Dermis microvascular lymphatic vessel endothelial cell (primary cell): ENCODE measurements around the gene SMIM35. TPM values are rescaled to one million over a fixed set of nuclear protein-coding genes. Genes with fewer than 3 reads are reported as not detected.
"Not testable (repeated sequence)": the region's sequence is repeated elsewhere in the genome, so short reads cannot be mapped to it uniquely, and the experiment has no call there.

Source experiments
- DNase-seq, 2 donors: peaks; one replicate each; pipeline versions ENCODE4 v3.0.0 to v3.0.0-alpha.2; 2010; ENCODE audit warnings: low read depth in 2 of 2
- total RNA-seq: library from RNA; depleted of rRNA; stranded (reverse); fragments of >200 nt; gene quantifications from 2 replicates; pipeline ENCODE4 v1.2.1, GENCODE V29; 2014

SMIM35 gene
- total RNA-seq, 1 donor from 2014 or later: not detected

DNA sequence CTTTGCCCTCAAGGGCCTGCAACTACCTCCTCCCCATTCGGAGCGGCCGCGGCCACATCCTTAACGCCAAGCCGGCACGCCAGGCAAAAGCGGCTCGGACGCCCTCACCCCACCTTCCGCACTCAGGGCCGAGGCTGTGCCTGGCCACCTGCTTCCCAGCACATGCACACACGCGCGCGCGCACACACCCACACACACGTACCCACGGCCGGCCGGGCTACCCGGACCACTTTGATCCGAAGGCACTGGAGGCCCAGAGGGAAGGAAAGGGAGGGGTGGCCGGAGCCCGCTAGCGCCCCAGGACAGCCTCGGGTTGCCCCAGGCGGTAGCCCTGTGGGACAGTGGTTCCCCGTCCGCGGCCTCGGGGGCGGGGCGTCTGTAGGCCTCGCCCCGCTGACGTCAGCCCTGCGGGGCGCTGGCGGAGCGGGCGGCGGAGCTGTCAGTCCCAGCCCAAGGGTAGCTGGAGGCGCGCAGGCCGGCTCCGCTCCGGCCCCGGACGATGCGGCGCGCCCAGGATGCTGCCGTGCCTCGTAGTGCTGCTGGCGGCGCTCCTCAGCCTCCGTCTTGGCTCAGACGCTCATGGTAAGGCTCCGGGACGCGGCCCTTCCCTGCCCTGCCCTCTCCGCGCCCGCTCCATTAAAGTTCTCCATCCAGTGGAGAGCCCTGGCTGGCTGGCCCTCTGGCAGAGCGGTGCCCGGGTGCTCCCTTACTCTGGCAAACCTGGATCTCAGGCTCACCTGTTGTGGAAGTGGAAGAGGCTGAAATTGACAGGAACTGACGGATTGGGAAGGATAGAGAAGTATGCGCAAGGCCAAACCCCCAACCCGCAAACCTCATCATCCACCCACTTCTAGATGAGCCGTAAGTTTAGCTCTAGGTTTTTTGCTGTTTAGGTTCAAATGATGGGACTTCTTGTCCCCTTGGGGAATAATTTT is 100.5 kb downstream of the SMIM35 start, which contains the start of gene IL10RA:
IL10RA (plus strand) TSS at position 442 of the 935 bp plus-strand sequence; CDS start at position 516, 74 bp downstream.
- DNase-seq: peak in 1 of 2 donors; percentile 64

DNA sequence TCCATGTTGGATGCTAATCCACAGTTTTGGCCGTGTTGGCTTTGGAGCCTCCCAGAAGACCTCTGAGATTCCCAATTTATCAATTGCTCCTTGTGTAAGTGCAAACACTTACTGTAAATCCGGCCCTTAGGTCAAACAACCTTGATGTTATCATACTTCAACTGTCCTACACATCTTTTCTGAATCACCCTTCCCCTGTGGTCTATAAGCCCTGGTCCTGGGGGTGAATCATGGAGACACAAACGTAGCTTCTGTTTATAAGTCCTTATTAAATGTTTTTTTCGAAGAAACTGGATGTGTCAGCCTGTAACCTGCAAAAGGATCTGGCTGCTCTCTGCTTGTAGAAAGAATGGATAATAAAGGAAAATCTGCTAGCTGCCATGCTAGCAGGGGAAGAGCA is 102.3 kb downstream of the SMIM35 start:
- DNase-seq: no peak

DNA sequence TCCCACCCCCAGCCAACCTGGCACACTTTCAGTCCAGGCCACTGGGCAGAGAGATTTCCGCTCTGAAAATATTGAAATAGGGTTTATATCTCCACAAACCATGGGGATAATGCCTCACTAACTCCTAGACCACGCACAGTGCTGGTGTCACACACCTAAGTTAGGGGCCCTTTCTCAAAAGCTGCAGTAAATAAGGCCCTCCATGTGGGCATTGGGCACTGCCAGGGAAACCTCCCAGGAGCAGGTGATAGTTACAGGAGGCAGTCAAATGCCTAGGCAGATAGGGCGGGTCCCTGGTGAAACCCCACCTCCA is 103.6 kb downstream of the SMIM35 start:
- no peak for DNase-seq

DNA sequence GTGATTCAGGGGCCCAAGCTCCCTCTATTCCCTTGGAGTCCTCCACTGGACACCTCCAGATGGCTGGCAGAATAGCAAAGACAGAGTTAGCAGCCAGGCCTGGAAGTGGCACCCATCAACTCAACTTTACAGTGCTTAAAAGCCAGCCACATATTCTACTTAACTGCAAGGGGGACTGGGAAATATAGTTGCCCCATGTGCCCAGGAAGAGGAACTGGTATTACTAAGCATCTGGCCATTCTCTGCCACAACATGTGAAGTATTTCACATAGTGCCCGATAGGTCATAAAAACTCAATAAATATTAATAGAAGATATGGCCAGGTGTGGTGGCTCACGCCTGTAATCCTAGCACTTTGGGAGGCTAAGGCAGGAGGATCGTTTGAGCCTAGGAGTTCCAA is 106.0 kb downstream of the SMIM35 start:
- no peak for DNase-seq

DNA sequence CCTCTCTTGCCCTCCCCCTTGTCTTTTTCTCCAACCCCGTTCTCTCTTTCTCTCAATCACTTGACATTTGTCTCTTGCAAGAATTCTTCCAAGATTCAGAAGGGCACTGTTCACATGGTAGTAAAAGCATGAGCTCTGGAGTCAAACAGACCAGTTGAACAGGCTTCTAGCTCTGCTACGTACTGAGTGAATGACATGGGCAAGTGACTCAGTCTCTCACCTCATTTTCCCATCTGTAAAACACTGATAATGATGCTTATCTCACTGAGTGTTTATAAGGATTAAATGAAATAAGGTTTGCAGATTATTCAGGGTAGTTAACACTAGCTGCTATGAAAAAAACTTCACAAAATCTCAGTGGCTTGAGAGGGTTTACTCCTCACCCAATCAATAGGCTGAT is 106.5 kb downstream of the SMIM35 start:
- DNase-seq: no peak

DNA sequence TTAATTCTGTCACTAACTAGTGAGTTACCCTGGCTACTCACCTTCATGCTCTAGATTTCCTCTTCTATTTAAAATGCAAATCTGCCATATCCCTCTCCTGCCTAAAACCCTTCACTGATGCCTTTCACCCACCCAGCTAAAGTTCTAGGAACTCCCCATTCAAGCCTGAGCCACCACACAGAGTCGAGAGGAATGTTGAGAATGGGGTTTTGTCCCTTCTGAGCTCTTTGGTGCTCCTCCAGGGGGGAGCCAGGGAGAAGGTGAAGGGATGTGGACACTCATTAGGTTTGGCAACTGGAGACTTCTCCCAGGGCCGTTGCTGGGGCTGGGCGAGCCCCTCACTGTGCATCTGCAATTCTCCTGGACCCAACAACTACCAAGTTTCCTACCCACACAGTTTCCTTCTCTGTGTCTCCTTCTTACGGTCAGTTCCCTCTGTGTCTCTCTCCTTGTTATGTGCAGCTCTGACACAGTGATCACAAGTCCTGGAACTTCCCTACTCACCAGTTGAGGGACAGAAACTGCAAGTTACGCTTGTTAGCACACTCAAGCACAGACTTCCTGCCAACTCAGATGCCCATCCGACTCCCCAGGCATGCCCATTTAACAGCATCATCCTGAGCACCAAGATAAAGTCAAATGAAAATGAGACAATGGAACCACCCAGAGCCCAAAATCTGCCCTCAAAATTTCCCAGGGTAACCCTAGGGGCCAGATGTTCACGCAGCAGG is 107.1 kb downstream of the SMIM35 start:
- no peak for DNase-seq

DNA sequence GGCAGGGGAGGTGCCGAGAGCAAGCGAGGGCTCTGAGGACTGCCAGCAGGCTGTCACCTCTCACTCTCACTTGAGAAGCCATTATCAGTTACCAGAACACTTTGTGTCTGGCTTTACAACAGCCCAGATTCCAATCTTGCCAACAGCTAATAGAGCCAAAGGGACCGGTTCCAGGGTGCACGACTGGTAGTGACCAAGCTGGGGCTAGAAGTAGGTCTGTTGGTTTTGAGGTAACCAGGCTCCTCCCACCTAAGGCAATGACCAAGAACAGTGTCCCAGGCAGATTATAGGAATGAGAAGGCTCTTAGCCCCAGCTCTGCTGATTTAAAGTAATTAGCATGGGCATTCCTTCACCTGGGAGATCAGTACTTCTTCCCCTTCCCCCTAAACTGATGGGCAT is 107.8 kb downstream of the SMIM35 start:
- no peak for DNase-seq

DNA sequence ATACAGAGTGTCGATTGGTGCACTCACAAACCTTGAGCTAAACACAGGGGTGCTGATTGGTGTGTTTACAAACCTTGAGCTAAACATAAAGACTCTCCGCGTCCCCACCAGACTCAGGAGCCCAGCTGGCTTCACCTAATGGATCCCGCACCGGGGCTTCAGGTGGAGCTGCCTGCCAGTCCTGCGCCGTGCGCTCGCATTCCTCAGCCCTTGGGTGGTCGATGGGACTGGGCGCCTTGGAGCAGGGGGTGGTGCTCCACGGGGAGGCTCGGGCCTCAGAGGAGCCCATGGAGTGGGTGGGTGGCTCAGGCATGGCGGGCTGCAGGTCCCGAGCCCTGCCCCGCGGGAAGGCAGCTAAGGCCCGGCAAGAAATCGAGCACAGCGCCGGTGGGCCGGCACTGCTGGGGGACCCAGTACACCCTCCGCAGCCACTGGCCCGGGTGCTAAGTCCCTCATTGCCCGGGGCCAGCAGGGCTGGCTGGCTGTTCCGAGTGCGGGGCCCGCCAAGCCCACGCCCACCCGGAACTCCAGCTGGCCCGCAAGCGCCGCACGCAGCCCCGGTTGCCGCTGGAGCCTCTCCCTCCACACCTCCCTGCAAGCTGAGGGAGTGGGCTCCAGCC is 108.4 kb downstream of the SMIM35 start:
- not testable (repeated sequence) for DNase-seq

DNA sequence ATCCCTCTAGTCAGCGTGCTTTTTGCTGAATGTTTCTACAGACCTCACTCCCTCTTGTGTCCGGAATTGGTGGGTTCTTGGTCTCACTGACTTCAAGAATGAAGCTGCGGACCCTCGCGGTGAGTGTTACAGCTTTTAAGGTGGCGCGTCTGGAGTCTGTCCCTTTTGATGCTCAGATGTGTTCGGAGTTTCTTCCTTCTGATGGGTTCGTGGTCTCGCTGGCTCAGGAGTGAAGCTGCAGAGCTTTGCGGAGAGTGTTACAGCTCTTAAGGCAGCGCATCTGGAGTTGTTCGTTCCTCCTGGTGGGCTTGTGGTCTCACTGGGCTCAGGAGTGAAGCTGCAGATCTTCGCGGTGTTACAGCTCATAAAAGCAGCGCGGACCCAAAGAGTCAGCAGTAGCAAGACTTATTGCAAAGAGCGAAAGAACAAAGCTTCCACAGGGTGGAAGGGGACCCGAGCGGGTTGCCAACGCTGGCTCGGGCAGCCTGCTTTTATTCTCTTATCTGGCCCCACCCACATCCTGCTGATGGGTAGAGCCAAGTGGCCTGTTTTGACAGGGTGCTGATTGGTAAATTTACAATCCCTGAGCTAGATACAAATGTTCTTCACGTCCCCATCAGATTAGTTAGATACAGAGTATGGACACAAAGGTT is 109.0 kb downstream of the SMIM35 start:
- DNase-seq: not testable (repeated sequence)

DNA sequence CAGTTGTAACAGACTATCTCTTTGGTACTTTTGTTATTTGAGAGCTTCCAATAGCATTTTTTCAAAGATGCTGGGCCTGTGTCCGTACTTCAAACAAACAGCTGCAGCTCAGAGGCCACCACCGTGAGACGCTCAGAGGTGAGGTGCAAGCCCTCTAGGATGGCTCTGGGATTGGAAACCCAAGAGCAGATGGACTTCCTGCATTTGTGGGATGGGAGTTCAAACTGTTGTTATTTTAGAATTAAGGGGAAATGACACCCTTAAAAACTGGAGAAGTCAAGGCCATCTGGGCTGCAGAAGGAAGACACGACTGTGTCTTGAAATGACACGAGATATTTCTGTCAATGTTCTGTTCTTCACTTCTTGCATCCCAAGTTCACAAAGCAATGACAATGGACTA is 109.7 kb downstream of the SMIM35 start:
- DNase-seq: no peak

DNA sequence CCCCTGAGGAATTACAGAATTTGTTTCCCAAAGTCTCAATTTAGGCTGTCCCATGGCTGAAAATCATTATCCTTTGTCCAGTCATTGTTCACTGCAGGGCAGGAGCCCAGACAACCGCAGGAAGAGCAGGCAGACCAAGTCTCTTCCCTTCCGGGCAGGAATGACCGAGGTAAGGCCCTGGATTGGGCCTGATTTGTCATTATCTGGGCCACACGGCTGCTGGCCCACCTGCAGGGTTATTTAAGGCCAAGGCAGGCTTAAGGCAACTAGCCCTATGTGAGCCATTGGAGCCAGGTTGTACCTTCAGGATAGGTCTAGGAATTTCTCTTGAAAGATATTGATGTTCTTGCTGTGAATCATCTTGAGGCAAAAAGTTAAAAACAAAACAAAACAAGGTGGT is 110.3 kb downstream of the SMIM35 start:
- no peak for DNase-seq

DNA sequence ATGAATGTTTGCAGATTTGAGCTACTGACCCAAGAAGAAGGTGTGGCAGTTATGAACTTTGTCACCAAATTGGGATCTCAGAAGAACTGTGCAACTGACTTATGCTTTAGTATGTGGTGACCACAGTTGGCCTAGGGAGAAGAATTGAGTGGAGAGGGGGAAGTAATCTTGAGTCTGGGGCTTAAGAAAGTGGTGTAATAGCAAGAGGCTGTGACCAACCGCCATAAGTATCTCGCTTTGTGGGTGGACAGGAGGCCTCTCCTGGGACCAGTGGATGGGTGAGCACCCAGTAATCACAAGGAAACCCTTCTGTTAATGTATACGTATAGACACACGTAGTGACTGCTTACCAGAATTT is 113.3 kb downstream of the SMIM35 start:
- DNase-seq: no peak

DNA sequence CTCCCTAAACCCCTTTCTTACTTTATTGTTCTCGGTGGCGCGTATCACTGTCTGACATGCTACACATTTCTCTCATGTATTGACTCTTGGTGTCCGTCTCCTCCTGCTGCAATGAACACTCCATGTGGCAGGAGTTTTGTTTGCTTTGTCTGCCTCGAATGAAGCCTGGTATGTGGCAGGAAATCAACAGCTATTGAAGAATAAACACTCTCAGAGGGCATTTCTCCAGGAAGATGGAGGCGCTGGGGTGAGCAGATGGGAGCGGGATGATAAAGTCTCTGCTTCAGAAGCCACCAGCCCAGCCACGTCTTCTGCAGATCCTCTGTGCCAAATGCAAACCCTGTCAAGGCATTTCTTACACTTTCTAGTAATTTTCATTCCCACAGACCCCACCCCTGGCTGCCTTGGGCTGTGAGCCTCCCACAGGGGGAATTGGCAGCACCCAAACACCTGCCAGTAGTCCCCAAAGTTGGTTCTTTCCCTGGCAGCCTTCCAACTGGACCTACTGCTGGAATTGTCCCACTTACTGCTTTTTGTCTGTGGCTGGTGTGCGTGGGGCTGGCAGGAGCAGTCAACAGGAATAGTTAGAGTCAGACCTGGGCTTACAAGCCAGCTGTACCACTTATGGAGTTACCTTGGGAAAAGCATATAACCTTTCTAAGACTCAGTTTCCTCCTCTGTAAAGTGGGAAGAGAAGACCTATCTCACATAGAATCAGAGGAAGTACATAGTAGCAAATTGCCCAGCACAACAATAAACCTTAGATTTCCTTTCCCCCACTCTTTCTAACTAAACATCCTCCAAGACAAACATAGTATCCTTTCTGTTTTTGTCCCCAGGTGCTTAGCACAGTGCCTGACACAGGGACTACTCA is 113.9 kb downstream of the SMIM35 start:
- DNase-seq: peak in 1 of 2 donors; percentile 81

DNA sequence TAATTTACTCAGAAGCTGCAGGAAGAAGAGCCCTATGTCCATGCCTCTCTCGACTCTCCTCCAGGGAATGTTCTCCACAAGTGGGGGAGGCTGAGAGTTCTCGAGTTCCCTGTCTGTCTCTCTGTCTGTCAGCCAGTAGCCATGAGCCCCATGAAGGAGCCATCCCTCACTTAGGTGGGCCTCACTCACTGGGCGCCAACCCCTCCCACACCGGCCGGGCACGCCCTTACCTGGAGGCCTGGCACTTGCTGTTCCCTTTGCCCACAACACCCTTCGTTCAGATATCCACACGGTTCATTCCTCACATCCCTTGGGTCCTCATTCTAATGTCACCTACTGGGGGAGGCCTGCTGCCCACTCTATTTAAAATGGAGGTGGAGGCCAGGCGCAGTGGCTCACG is 114.7 kb downstream of the SMIM35 start:
- no peak for DNase-seq

DNA sequence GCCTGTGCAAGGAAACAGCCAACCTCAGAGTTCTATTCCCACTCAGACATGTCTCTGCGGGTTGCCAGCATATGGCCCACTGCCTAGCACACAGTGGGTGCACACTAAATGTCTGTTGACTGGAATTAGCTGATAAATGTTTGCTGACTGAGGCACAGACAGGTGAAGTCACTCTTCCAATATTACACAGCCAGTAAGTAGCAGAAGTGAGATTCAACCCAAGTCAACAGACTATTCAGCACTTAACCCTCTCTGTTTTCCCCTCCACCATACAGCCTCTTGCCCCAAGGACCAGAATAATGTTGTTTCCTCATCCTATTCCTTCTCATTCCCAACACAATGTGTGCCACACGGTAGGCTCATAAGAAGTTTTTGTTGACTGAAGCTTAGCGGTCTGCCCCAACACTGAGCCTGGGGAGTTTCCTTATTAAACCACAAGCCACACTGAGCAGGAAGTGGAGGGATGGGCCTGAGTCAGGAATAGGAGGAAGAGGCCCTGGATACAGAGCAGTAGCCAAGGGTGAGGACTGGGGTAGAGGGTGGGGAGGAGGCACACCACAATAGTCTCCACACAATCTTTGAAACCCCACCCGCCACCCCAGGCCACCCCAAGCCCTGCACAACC is 116.3 kb downstream of the SMIM35 start:
- DNase-seq: peak in 1 of 2 donors; percentile 46

DNA sequence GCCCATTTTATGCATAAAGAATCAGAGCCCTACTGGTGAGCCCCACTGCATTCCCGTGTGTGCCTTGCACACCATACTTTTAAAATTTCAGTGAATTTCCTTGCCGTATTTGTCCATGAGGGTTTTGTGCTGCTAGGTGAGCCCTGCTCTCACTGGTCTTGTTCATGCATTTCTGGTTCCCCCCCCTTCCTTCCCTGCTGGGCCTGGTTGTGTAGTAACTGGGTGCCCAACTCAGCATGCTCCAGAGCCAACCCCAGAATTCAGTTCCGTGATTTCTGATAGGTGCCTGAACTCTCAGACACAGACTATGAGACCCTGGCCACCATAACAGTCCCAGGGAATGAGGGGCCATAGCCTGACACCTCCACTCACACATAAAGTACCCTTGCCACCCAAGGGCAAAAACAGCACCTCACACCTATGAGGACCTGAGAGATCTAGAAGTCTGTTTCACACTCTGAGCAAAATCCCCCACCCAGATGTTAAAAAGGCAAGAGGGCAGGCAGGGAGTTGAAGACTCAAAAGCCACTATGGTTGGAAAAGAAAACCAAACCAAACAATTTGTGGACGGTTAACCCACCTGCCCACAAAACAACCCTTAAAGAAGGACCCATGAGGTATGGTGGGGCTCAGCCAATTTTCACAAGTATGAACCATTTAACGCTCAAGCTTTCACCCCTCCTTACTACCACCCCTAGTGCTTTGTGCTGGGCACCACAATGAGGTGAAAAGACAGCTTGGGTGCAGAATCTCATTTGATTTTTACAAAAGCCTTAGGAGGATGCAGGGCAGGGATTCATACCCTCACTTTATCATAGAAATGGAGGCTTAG is 117.4 kb downstream of the SMIM35 start:
- DNase-seq: no peak

DNA sequence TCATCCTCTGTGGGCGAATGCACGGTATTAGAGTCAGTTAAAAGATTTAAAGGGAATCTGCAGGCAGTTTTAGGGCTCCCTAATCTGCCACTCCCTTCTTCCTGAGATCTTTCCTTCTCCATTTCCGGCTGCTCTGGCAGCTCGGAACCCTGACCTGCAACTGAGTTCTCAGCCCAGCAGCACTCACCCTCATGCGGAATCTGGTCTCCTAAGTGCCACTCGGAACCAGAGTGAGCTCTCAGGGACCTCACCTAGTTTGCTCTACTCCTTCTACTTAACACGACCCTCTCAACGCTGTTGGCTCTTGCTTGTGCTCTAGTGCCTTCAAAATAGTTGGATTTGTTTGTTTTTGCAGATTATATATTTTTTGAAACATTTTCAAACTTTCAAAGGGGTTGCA is 119.9 kb downstream of the SMIM35 start:
- no peak for DNase-seq

DNA sequence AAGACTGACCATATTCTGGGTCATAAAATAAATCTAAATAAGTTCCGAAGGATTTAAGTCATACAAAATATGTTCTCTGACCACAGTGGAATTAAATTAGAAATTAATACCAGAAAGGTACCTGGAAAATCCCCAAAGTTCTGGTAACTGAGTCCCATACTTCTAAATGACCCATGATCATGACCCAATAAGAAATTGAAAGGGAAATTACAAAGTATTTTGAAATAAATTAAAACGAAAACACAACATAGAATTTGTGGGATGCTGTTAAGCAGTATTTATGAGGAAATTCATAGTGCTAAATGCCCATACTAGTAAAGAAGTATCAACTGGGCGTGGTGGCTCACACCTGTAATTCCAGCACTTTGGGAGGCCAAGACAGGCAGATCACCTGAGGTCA is 123.9 kb downstream of the SMIM35 start:
- DNase-seq: no peak

DNA sequence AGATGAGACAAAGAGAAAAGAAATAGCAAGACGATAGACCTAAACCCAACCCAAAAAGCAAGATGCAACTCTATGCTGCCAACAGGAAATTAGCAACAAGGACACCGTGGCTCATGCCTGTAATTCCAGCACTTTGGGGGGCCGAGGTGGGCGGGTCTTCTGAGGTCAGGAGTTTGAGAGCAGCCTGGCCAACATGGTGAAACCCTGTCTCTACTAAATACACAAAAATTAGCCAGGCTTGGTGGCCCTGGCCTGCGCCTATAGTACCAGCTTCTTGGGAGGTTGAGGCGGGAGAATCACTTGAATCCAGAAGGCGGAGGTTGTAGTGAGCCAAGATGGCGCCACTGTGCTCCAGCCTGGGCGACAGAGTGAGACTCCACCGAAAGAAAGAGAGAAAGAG is 124.9 kb downstream of the SMIM35 start:
- DNase-seq: no peak

DNA sequence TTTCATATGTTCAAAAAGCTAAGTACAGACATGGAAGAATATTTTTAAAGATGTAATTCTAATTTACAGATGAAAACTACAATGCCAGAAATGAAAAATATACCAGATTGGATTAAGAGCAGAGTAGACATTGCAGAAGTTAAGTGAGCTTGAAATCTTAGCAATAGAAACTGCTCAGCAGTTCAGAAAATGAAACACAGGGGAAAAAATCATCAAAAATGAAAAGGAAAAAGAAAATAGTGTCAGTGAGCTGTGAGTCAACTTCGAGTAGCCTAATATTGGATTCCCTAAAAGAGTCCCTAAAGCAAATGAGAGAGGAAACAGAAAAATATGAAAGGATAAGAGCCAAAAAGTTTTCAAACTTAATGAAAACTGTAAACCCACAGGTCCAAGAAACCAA is 126.4 kb downstream of the SMIM35 start:
- DNase-seq: no peak
